CD14-positive monocyte (primary cell): ENCODE results near the gene SRRT. TPM values are rescaled to one million over a fixed set of nuclear protein-coding genes. Genes with fewer than 3 reads are reported as not detected.

ENCODE experiments used
- DNase-seq, 3 donors: peaks; one replicate each; pipeline ENCODE4 v3.0.0-alpha.2; 2011 to 2022
- H2AFZ ChIP-seq: 2 replicates; pipeline ENCODE4 v1.6.0; 2012; ENCODE audit warnings: mild to moderate bottlenecking, low read depth, low read length, inconsistent platforms; ENCODE audit not compliant: insufficient read depth, poor library complexity, severe bottlenecking
- H3K27ac ChIP-seq, 2 donors: 1 replicate in 1 of 2; 2 replicates in 1 of 2; pipeline ENCODE4 v1.5.1; 2012 to 2013; ENCODE audit warnings: low read length in 2 of 2, control low read depth in 1 of 2, inconsistent platforms in 1 of 2, low read depth in 1 of 2, mild to moderate bottlenecking in 1 of 2
- H3K27me3 ChIP-seq, 2 donors: one replicate each; pipeline versions ENCODE4 v1.6.0 to v1.6.1; 2011 to 2013; ENCODE audit warnings: low read length in 2 of 2; ENCODE audit not compliant: control insufficient read depth in 2 of 2, insufficient read depth in 2 of 2
- H3K36me3 ChIP-seq, 2 donors: replicated peaks in 1 of 2; 1 replicate in 1 of 2; 2 replicates in 1 of 2; pipeline versions ENCODE4 v1.5.1 to v1.6.1; 2012 to 2013; ENCODE audit warnings: low read length in 2 of 2, control low read depth in 1 of 2, inconsistent platforms in 1 of 2, mild to moderate bottlenecking in 1 of 2; ENCODE audit not compliant: insufficient read depth in 2 of 2, control insufficient read depth in 1 of 2
- H3K4me1 ChIP-seq, 2 donors: 1 replicate in 1 of 2; 2 replicates in 1 of 2; pipeline versions ENCODE4 v1.5.1 to v1.6.1; 2012 to 2013; ENCODE audit warnings: low read length in 2 of 2, control low read depth in 1 of 2, inconsistent platforms in 1 of 2, mild to moderate bottlenecking in 1 of 2, moderate library complexity in 1 of 2; ENCODE audit not compliant: insufficient read depth in 2 of 2, control insufficient read depth in 1 of 2
- H3K4me2 ChIP-seq: replicated peaks from 2 replicates; pipeline ENCODE3; 2012; ENCODE audit warnings: low read length, moderate library complexity, mild to moderate bottlenecking; ENCODE audit not compliant: poor library complexity, severe bottlenecking; ENCODE audit errors: extremely low read depth
- H3K4me3 ChIP-seq, 3 experiments: fragments of 200-600 bp in 1 of 3; sonication (generic) in 1 of 3; replicated peaks in 1 of 3; 1 replicate in 2 of 3; 2 replicates in 1 of 3; pipeline ENCODE4 v1.5.1; 2011 to 2013; ENCODE audit warnings: low read length in 3 of 3, mild to moderate bottlenecking in 3 of 3, control low read depth in 2 of 3, low read depth in 2 of 3, inconsistent platforms in 1 of 3, moderate library complexity in 1 of 3
- H3K79me2 ChIP-seq: 2 replicates; pipeline ENCODE4 v1.6.0; 2012; ENCODE audit warnings: mild to moderate bottlenecking, control low read depth, inconsistent platforms, low read length, moderate library complexity; ENCODE audit not compliant: insufficient read depth
- H3K9ac ChIP-seq: 2 replicates; pipeline ENCODE4 v1.6.0; 2017; ENCODE audit warnings: low read length, mild to moderate bottlenecking; ENCODE audit not compliant: insufficient read depth, poor library complexity, severe bottlenecking
- H3K9me3 ChIP-seq, 2 donors: replicated peaks in 1 of 2; 1 replicate in 1 of 2; 2 replicates in 1 of 2; pipeline versions ENCODE4 v1.5.1 to v1.6.1; 2012 to 2013; ENCODE audit warnings: low read length in 2 of 2, control low read depth in 1 of 2; ENCODE audit not compliant: control insufficient read depth in 1 of 2, insufficient read depth in 1 of 2
- H4K20me1 ChIP-seq: 2 replicates; pipeline ENCODE4 v1.6.0; 2012; ENCODE audit warnings: mild to moderate bottlenecking, low read length, control low read depth, moderate library complexity; ENCODE audit not compliant: insufficient read depth
- H3K27ac Mint-ChIP-seq, 7 donors: one replicate each; pipeline ENCODE4 v1.8.0; 2020; ENCODE audit warnings: mild to moderate bottlenecking in 7 of 7, mixed read lengths in 7 of 7, moderate library complexity in 6 of 7, inconsistent platforms in 2 of 7
- H3K27me3 Mint-ChIP-seq, 3 donors: one replicate each; pipeline ENCODE4 v1.8.0; 2021 to 2022; ENCODE audit warnings: low read depth in 3 of 3, mild to moderate bottlenecking in 3 of 3, mixed read lengths in 3 of 3, moderate library complexity in 3 of 3, inconsistent platforms in 1 of 3
- H3K36me3 Mint-ChIP-seq, 2 donors: one replicate each; pipeline ENCODE4 v1.8.0; 2020; ENCODE audit warnings: mixed read lengths in 2 of 2, inconsistent platforms in 1 of 2, mild to moderate bottlenecking in 1 of 2
- H3K4me1 Mint-ChIP-seq: one replicate; pipeline ENCODE4 v1.8.0; 2020; ENCODE audit warnings: mild to moderate bottlenecking, mixed read lengths
- H3K4me3 Mint-ChIP-seq, 2 donors: one replicate each; pipeline ENCODE4 v1.8.0; 2020; ENCODE audit warnings: mild to moderate bottlenecking in 2 of 2, mixed read lengths in 2 of 2, moderate library complexity in 1 of 2
- H3K9me3 Mint-ChIP-seq, 7 donors: one replicate each; pipeline ENCODE4 v1.8.0; 2020 to 2022; ENCODE audit warnings: mixed read lengths in 7 of 7, mild to moderate bottlenecking in 6 of 7, moderate library complexity in 6 of 7, inconsistent platforms in 2 of 7
- CTCF ChIP-seq: fragments of 200-600 bp; IDR thresholded peaks from one replicate; pipeline ENCODE4 v1.8.0; 2022; ENCODE audit warnings: antibody characterized with exemption, mild to moderate bottlenecking
- WGBS: methylation state at CpG from one replicate; pipeline ENCODE4 v1.1.5; 2013; ENCODE audit warnings: missing lambda C conversion rate; ENCODE audit not compliant: insufficient coverage; 5-methylcytosine and 5-hydroxymethylcytosine counted together
- intact Hi-C, 2 donors: fragments of 100-400 bp; cut with micrococcal nuclease; formaldehyde crosslinking; loops; one replicate each; pipeline versions ENCODE4 v1.15.0 to v1.15.1; 2023
- polyA plus RNA-seq, 3 donors: library from polyadenylated mRNA; depleted of rRNA in 1 of 3; unstranded in 2 of 3; stranded (reverse) in 1 of 3; fragments of 300-500 nt in 2 of 3; fragments of >200 nt in 1 of 3; fragmentation: Illumina TruSeq in 2 of 3; gene quantifications; 1 replicate in 2 of 3; 2 replicates in 1 of 3; pipeline ENCODE4 v1.2.3, GENCODE V29; 2012 to 2021

SRRT gene
- polyA plus RNA-seq, 3 donors = 26.9 to 116 (median 29.6) TPM

DNA sequence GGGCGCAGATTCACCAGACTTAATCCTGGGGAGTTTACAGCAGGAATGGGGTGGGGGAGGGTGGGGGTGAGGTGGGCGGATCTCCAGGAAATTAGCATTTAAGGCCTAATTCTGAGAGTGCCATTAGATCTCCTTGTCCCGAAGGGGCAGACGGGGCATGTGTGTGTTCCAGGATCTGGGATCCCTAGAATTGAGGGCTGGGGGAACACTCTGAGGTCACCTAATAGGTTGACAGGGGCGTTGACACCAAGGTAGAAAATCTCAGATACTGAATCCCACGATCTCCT lies 38.1 kb upstream of the SRRT start:
- Mint-ChIP-seq H3K4me3 (peak overlapping the region; percentile 78 to 86), H3K4me1 (peaks cover 18% of the 10 kb centered on the region), H3K27ac (peak overlapping the region in 2 of 7 donors; percentile 50 to 73), H3K9me3 (no peaks in the 10 kb centered on the region), H3K36me3 (no peaks in the 10 kb centered on the region), H3K27me3 (peaks cover 5 to 6% (median 5%) of the 10 kb centered on the region in 3 donors)
- Histone ChIP-seq H3K4me1 (peaks cover 16 to 17% of the 10 kb centered on the region in 2 donors), H3K79me2 (no peaks in the 10 kb centered on the region), H3K27ac (peak overlapping the region in 1 of 2 donors; percentile 50), H2AFZ (peak overlapping the region; percentile 81), H3K9me3 (no peaks in the 10 kb centered on the region), H3K4me3 (peak overlapping the region; percentile 25 to 75 (median 58)), H3K4me2 (peak overlapping the region; percentile 69), H3K27me3 (no peaks in the 10 kb centered on the region), H3K9ac (peak overlapping the region; percentile 44), H3K36me3 (no peaks in the 10 kb centered on the region), H4K20me1 (no peaks in the 10 kb centered on the region)
- WGBS = 20% methylated on average over 1 of the region's 6 CpGs
- DNase-seq = no peak
- intact Hi-C loops = no loop called here
- TF ChIP-seq CTCF = no peak

- Histone ChIP-seq H3K4me1 (peaks cover 16 to 17% of the 10 kb centered on the region in 2 donors), H2AFZ (peak overlapping the region; percentile 81), H3K79me2 (no peaks in the 10 kb centered on the region), H3K36me3 (no peaks in the 10 kb centered on the region), H3K4me3 (peak overlapping the region; percentile 25 to 75 (median 58)), H4K20me1 (no peaks in the 10 kb centered on the region), H3K27me3 (no peaks in the 10 kb centered on the region), H3K9ac (peak overlapping the region; percentile 44), H3K9me3 (no peaks in the 10 kb centered on the region), H3K27ac (peak overlapping the region; percentile 17 to 50), H3K4me2 (peak overlapping the region; percentile 69)
- intact Hi-C loops = no loop called here
- Mint-ChIP-seq H3K9me3 (no peaks in the 10 kb centered on the region), H3K4me3 (peak overlapping the region; percentile 78 to 86), H3K27me3 (peaks cover 4 to 6% (median 4%) of the 10 kb centered on the region in 3 donors), H3K27ac (peak overlapping the region; percentile 50 to 83 (median 64)), H3K4me1 (peaks cover 18% of the 10 kb centered on the region), H3K36me3 (no peaks in the 10 kb centered on the region)
- no peak for TF ChIP-seq CTCF
- DNase-seq = peak; percentile 77 to 81 (median 79)
- under 1% methylated on average over 35 of the region's 37 CpGs for WGBS
Observed at GRCh38 chr7:100837099-100837836, 37.6 kb upstream of the SRRT start.
